H1 (cell line): ENCODE results near the gene SCP2. TPM values are rescaled to one million over a fixed set of nuclear protein-coding genes. Genes with fewer than 3 reads are reported as not detected.
"Not testable (repeated sequence)": the region's sequence is repeated elsewhere in the genome, so short reads cannot be mapped to it uniquely, and the experiment has no call there.

Source experiments
- CTCF ChIA-PET: fragments of 300-600 bp; sonication (Branson Sonifier 250); formaldehyde crosslinking; loops from one replicate; lab custom pipeline; 2021; ENCODE audit not compliant: partially characterized antibody; lab: Charles Lee
- POLR2A ChIA-PET: fragments of 300-600 bp; sonication (Branson Sonifier 250); formaldehyde crosslinking; loops from one replicate; lab custom pipeline; 2021; ENCODE audit warnings: inconsistent platforms; ENCODE audit not compliant: partially characterized antibody; lab: Charles Lee
- DNase-seq, 2 experiments: peaks; one replicate each; pipeline versions ENCODE4 v3.0.0 to v3.0.0-alpha.2; 2010 to 2022; ENCODE audit warnings: low spot score in 2 of 2, low read depth in 1 of 2, mixed read lengths in 1 of 2
- FAIRE-seq: peaks from 2 replicates; lab custom pipeline; 2011; peaks lifted over from hg19 to GRCh38; lab: Jason Lieb, UNC
- H2AFZ ChIP-seq: 2 replicates; pipeline ENCODE4 v1.8.1; 2012; ENCODE audit warnings: low read length, inconsistent platforms
- H2AK5ac ChIP-seq: 2 replicates; pipeline ENCODE4 v1.6.1; 2013; ENCODE audit warnings: low read depth, low read length
- H2BK120ac ChIP-seq: replicated peaks from 2 replicates; pipeline ENCODE3; 2013; ENCODE audit warnings: low read depth, low read length, inconsistent platforms
- H2BK12ac ChIP-seq: 2 replicates; pipeline ENCODE4 v1.6.1; 2013; ENCODE audit warnings: low read depth, low read length
- H2BK15ac ChIP-seq: 2 replicates; pipeline ENCODE4 v1.6.1; 2013; ENCODE audit warnings: low read length
- H2BK20ac ChIP-seq: 2 replicates; pipeline ENCODE4 v1.6.1; 2013; ENCODE audit warnings: low read length
- H2BK5ac ChIP-seq: 2 replicates; pipeline ENCODE4 v1.6.1; 2013; ENCODE audit warnings: low read depth, low read length
- H3K14ac ChIP-seq: 2 replicates; pipeline ENCODE4 v1.6.1; 2013; ENCODE audit warnings: inconsistent platforms; ENCODE audit not compliant: insufficient read length
- H3K18ac ChIP-seq: 2 replicates; pipeline ENCODE4 v1.6.1; 2013; ENCODE audit warnings: low read length; ENCODE audit errors: extremely low read depth
- H3K23ac ChIP-seq: 2 replicates; pipeline ENCODE4 v1.6.1; 2013; ENCODE audit warnings: inconsistent platforms; ENCODE audit not compliant: insufficient read length
- H3K23me2 ChIP-seq: 2 replicates; pipeline ENCODE4 v1.6.1; 2013; ENCODE audit warnings: low read depth, low read length
- H3K27ac ChIP-seq: 2 replicates; pipeline ENCODE4 v1.6.1; 2011; ENCODE audit warnings: low read depth, low read length, inconsistent platforms
- H3K27me3 ChIP-seq, 4 experiments: replicated peaks in 1 of 4; 1 replicate in 1 of 4; 2 replicates in 3 of 4; pipeline versions ENCODE4 v1.6.1 to v1.8.1; 2011 to 2013; ENCODE audit warnings: low read length in 3 of 4, mild to moderate bottlenecking in 3 of 4, inconsistent platforms in 2 of 4, mixed read lengths in 2 of 4, moderate library complexity in 1 of 4; ENCODE audit not compliant: control insufficient read depth in 3 of 4, insufficient read depth in 3 of 4; ENCODE audit errors: extremely low read depth in 1 of 4
- H3K36me3 ChIP-seq, 4 experiments: 2 replicates each; pipeline versions ENCODE4 v1.6.1 to v1.8.1; 2011 to 2013; ENCODE audit warnings: mild to moderate bottlenecking in 4 of 4, low read length in 3 of 4, moderate library complexity in 2 of 4, control low read depth in 1 of 4, inconsistent platforms in 1 of 4; ENCODE audit not compliant: insufficient read depth in 4 of 4, control insufficient read depth in 2 of 4
- H3K4ac ChIP-seq: replicated peaks from 2 replicates; pipeline ENCODE3; 2013; ENCODE audit warnings: low read length, low read depth, mixed read lengths, inconsistent platforms; ENCODE audit not compliant: insufficient read length
- H3K4me1 ChIP-seq, 4 experiments: replicated peaks in 1 of 4; 1 replicate in 1 of 4; 2 replicates in 3 of 4; pipeline versions ENCODE4 v1.6.1 to v1.8.1; 2011 to 2013; ENCODE audit warnings: low read length in 3 of 4, inconsistent platforms in 2 of 4, mixed read lengths in 1 of 4; ENCODE audit not compliant: insufficient read depth in 4 of 4, control insufficient read depth in 3 of 4
- H3K4me2 ChIP-seq, 2 experiments: 2 replicates each; pipeline versions ENCODE4 v1.6.1 to v1.8.1; 2011 to 2013; ENCODE audit warnings: low read depth in 2 of 2, low read length in 2 of 2, control low read depth in 1 of 2, inconsistent platforms in 1 of 2, mild to moderate bottlenecking in 1 of 2; ENCODE audit not compliant: insufficient read depth in 1 of 2
- H3K4me3 ChIP-seq, 4 experiments: fragments of 200-600, 300-600 bp in 1 of 4; sonication (generic), shearing (Covaris generic), sonication (Bioruptor Twin) in 1 of 4; 2 replicates each; pipeline versions ENCODE4 v1.5.1 to v1.8.1; 2011 to 2016; ENCODE audit warnings: low read length in 4 of 4, low read depth in 3 of 4, control low read depth in 2 of 4, inconsistent platforms in 2 of 4, mild to moderate bottlenecking in 2 of 4, mixed read lengths in 1 of 4, moderate library complexity in 1 of 4; ENCODE audit not compliant: insufficient read depth in 2 of 4; ENCODE audit errors: extremely low read depth in 1 of 4
- H3K56ac ChIP-seq: replicated peaks from 2 replicates; pipeline ENCODE3; 2013; ENCODE audit warnings: low read depth, mild to moderate bottlenecking, mixed read lengths, low read length, inconsistent platforms; ENCODE audit not compliant: insufficient read length
- H3K79me1 ChIP-seq: 2 replicates; pipeline ENCODE4 v1.6.1; 2013; ENCODE audit warnings: low read depth, low read length, control low read depth
- H3K79me2 ChIP-seq, 2 experiments: 2 replicates each; pipeline versions ENCODE4 v1.6.1 to v1.8.1; 2012 to 2013; ENCODE audit warnings: low read length in 2 of 2, mild to moderate bottlenecking in 2 of 2, inconsistent platforms in 1 of 2; ENCODE audit not compliant: insufficient read depth in 2 of 2, control insufficient read depth in 1 of 2
- H3K9ac ChIP-seq, 4 experiments: replicated peaks in 1 of 4; 1 replicate in 1 of 4; 2 replicates in 3 of 4; pipeline versions ENCODE4 v1.6.1 to v1.8.1; 2011 to 2013; ENCODE audit warnings: low read depth in 3 of 4, low read length in 3 of 4, control low read depth in 2 of 4, mild to moderate bottlenecking in 2 of 4, moderate library complexity in 2 of 4, inconsistent platforms in 1 of 4; ENCODE audit errors: extremely low read depth in 1 of 4
- H3K9me3 ChIP-seq, 2 experiments: 2 replicates each; pipeline versions ENCODE4 v1.6.1 to v1.8.1; 2012 to 2013; ENCODE audit warnings: mild to moderate bottlenecking in 2 of 2, moderate library complexity in 2 of 2, control low read depth in 1 of 2, inconsistent platforms in 1 of 2, low read depth in 1 of 2, low read length in 1 of 2, mixed read lengths in 1 of 2; ENCODE audit not compliant: insufficient read depth in 2 of 2
- H4K20me1 ChIP-seq, 2 experiments: replicated peaks in 1 of 2; 2 replicates each; pipeline versions ENCODE3 to v1.8.1; 2011 to 2013; ENCODE audit warnings: inconsistent platforms in 2 of 2, low read length in 2 of 2, mild to moderate bottlenecking in 1 of 2; ENCODE audit not compliant: insufficient read depth in 2 of 2, control insufficient read depth in 1 of 2
- H4K5ac ChIP-seq: 2 replicates; pipeline ENCODE4 v1.6.1; 2013; ENCODE audit warnings: low read length, low read depth, mixed read lengths, inconsistent platforms; ENCODE audit not compliant: insufficient read length
- H4K8ac ChIP-seq: 2 replicates; pipeline ENCODE4 v1.8.0; 2013; ENCODE audit warnings: mild to moderate bottlenecking, moderate library complexity, low read length, inconsistent platforms; ENCODE audit not compliant: insufficient read depth; ENCODE audit errors: extremely low read depth
- H4K91ac ChIP-seq: replicated peaks from 2 replicates; pipeline ENCODE3; 2013; ENCODE audit warnings: low read length, mixed read lengths, inconsistent platforms; ENCODE audit not compliant: insufficient read length
- whole genome bisulfite sequencing, 2 experiments: shearing (Covaris generic) in 1 of 2; methylation state at CpG; one replicate each; pipeline versions ENCODE4 v1.1.6 to v1.1.7; 2013 to 2015; ENCODE audit warnings: low lambda C conversion rate in 2 of 2, mixed read lengths in 2 of 2, inconsistent platforms in 1 of 2, low coverage in 1 of 2, missing lambda C conversion rate in 1 of 2; ENCODE audit not compliant: insufficient replicate concordance in 2 of 2, insufficient coverage in 1 of 2, insufficient read length in 1 of 2; ENCODE audit errors: extremely low coverage in 1 of 2, missing lambda C conversion rate in 1 of 2; 5-methylcytosine and 5-hydroxymethylcytosine counted together
- polyA plus RNA-seq, 7 experiments: library from polyadenylated mRNA; depleted of rRNA in 3 of 7; stranded (reverse) in 5 of 7; unstranded in 2 of 7; fragments of >200 nt in 5 of 7; fragments of 200-250 nt in 2 of 7; gene quantifications; 1 replicate in 5 of 7; 2 replicates in 1 of 7; 4 replicates in 1 of 7; pipeline versions ENCODE4 v1.2.1 to v1.2.3, GENCODE V29; 2011 to 2013; ENCODE audit warnings: missing spikeins in 2 of 7, mixed read lengths in 2 of 7
- total RNA-seq: library from RNA; stranded (reverse); fragmentation: NEBNext Ultra II Directional; extraction: Animal tissue kit (Norgen Biotek cat#: 25700); gene quantifications from 2 replicates; pipeline ENCODE4 v1.2.1, GENCODE V29; 2021

The SCP2 gene
- total and polyA plus RNA-seq, 2 of the 8 experiments (the other 6 are each of a cell fraction or from before 2014, with no cell fraction given) = 20.9 to 54.3 TPM

GRCh38 chr1:52969234-52969633, 42.2 kb downstream of the SCP2 start:
- H2BK15ac ChIP-seq, H3K23me2 ChIP-seq, H4K8ac ChIP-seq, H3K14ac ChIP-seq, H3K36me3 ChIP-seq, H2BK120ac ChIP-seq, H2BK12ac ChIP-seq, H4K5ac ChIP-seq, H2AK5ac ChIP-seq, H3K4me1 ChIP-seq, H3K4me2 ChIP-seq, H3K9ac ChIP-seq, H2BK5ac ChIP-seq, H3K4ac ChIP-seq, H2AFZ ChIP-seq, H3K9me3 ChIP-seq, POLR2A ChIA-PET, H3K79me2 ChIP-seq, H3K18ac ChIP-seq, H3K79me1 ChIP-seq, H4K20me1 ChIP-seq, H2BK20ac ChIP-seq, H3K27ac ChIP-seq, FAIRE-seq, H3K27me3 ChIP-seq, H4K91ac ChIP-seq, H3K56ac ChIP-seq, H3K23ac ChIP-seq, H3K4me3 ChIP-seq, DNase-seq: not testable (repeated sequence)
- WGBS, 2 experiments = 86% methylated on average over 2 of the region's 2 CpGs; no CpG with 5 or more reads in 1 of the 2 experiments
- CTCF ChIA-PET = interaction anchor here (0.6 kb wide), 1 partner anchor 9 kb away, joined by 3 read pairs; no protein-coding TSS in a partner anchor
